Measurements from ENCODE around the gene H3-3A.

H3-3A gene

DNA sequence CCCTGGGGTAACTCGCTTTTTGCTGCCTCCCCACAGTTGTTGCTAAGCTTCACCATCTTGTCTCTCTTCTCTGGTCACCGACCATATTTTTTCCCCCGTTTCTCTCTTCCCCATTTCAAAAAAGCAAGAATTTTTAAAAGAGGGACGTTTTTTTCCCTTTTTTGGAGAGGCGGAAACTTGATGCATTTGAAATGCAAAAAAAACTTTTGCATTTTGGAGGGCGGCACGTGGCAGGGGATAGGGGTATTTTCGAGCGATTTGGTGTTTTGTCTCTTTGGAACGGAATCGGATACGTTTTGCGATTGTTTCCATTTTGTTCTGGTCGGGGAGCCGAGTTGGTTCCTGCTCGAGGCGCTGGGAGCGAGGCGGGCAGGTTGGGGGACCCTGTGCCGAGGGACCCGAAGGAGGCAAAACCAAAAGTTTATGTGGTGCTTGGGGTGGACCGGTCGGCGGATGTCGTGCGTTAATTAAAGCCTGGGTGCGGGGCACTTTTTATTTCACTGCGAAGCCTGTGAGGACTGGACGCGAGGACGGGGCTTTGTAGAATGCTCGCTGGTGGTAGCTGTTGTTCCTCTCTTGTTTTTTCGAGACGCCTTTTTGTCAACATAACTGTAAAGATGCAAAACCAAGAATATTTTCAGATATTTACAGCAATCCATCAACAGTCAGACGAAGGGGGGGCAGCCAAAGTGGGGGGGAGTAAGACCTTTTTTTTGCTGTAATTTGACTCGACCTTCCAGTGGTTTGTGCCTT, 884 bp downstream of the H3-3A start:
- Histone ChIP-seq H3K27me3 (replicated peaks) (no peaks in the 10 kb centered on the region), H3K27ac (peak overlapping the region; percentile 89), H3K36me3 (replicated peaks) (peaks cover 12% of the 10 kb centered on the region), H3K4me3 (ENCODE audit: low read depth, low read length) (peak overlapping the region; percentile 85)
- DNase-seq: peak; percentile 25
- TF ChIP-seq, protein P1, sequence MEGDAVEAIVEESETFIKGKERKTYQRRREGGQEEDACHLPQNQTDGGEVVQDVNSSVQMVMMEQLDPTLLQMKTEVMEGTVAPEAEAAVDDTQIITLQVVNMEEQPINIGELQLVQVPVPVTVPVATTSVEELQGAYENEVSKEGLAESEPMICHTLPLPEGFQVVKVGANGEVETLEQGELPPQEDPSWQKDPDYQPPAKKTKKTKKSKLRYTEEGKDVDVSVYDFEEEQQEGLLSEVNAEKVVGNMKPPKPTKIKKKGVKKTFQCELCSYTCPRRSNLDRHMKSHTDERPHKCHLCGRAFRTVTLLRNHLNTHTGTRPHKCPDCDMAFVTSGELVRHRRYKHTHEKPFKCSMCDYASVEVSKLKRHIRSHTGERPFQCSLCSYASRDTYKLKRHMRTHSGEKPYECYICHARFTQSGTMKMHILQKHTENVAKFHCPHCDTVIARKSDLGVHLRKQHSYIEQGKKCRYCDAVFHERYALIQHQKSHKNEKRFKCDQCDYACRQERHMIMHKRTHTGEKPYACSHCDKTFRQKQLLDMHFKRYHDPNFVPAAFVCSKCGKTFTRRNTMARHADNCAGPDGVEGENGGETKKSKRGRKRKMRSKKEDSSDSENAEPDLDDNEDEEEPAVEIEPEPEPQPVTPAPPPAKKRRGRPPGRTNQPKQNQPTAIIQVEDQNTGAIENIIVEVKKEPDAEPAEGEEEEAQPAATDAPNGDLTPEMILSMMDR (IDR thresholded peaks at IDR 0.05; ENCODE audit: low read depth, low read length, missing control alignments): no peak
- in situ Hi-C loops (cut with HindIII; ENCODE audit: low pct_ligation_motif_present, low sequenced_read_pairs): no loop called here

DNA sequence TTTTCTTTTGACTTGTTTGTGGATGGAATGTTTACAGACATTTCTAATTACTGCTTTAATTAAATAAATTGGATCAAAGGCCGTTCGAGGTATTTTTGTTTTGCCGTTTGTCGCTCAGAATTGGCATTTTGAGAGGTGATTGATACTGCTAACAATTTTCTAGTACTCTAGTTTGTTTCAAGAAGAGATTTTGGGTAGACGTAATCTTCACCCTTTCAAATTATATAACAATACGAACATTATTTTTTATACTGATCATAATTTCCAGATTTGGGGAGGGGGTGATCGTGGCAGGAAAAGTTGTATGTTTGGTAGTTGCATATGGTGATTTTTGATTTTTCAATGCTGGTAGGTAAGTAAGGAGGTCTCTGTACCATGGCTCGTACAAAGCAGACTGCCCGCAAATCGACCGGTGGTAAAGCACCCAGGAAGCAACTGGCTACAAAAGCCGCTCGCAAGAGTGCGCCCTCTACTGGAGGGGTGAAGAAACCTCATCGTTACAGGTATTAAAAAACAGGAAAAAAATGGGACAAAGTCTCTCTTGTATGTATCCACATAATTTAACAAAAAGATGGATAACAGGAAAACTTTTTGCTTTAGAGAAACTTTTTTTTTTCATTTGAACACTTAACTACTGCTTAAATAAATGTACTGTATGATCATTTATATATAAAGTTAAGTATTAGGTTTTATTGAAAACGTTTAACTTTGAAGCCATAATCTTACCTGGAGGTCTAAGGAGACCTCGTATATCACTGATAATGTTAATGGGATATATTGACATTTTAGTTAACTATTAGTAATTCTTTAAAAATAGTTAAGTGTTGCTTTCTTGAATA, 1.7 kb downstream of the H3-3A start:
- Histone ChIP-seq H3K36me3 (replicated peaks) (peaks cover 12% of the 10 kb centered on the region), H3K27me3 (replicated peaks) (no peaks in the 10 kb centered on the region), H3K4me3 (ENCODE audit: low read depth, low read length) (peak overlapping the region; percentile 85), H3K27ac (peak overlapping the region; percentile 89)
- TF ChIP-seq, protein P1 (IDR thresholded peaks at IDR 0.05; ENCODE audit: low read depth, low read length, missing control alignments): peak; percentile 67
- in situ Hi-C loops (cut with HindIII; ENCODE audit: low pct_ligation_motif_present, low sequenced_read_pairs): no loop called here
- peak; percentile 20 for DNase-seq

DNA sequence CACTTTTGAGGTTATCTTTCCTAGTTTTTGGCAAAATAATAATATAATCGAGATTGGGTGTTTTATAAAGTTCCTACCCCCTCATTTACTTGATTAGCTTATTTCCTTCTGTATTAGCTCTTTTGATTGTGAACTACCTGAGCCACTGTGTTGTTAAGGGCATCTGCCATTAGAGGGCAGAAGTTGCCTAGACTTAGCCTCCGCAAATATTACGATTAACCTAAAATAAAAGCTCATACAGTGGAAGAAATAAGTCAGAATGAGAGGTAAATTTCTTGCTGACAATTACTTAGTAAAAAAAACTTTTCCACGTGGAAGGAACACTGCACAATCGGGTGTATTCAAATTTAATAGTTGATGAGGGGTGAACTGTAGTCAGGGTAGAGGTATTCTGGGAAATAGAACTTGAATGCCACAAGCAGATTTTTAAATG, 2.3 kb downstream of the H3-3A start:
- H3K27ac ChIP-seq: no peak overlapping the region

DNA sequence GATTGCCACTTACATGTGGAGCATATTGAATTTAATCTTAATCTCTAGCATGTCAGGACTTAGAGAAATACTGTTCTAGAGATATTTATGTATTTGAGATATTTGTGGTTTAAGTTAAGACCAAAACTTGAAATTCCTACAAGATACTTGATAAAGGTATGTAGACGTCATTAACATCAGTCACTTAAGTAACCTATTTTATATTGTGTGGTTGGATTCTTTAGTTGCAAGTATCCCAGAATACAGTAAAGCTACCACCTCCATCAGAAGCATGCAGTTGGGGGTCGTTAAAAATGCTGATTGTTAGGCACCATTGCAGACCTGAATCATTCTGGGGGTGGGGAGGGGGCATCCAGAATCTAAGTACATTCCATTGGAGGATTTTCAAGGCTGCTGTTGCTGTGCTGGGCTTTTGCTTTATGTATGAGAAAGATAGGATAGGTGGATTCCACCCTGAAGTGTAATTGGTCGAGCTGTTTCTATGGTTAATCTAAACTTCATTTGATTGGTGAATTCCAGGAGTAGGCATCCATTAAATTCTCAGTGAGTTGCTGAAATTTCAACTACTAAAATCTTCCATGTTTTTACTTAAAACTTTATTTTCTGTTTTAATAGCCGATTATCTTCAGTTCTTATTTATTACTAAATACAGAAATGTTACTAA, 4.0 kb downstream of the H3-3A start:
- peak; percentile 8 for DNase-seq
- Histone ChIP-seq H3K27ac (no peak overlapping the region), H3K27me3 (replicated peaks) (no peaks in the 10 kb centered on the region), H3K4me3 (ENCODE audit: low read depth, low read length) (no peak overlapping the region), H3K36me3 (replicated peaks) (peaks cover 30% of the 10 kb centered on the region)
- TF ChIP-seq, protein P1 (IDR thresholded peaks at IDR 0.05; ENCODE audit: low read depth, low read length, missing control alignments): no peak
- in situ Hi-C loops (cut with HindIII; ENCODE audit: low pct_ligation_motif_present, low sequenced_read_pairs): no loop called here

More for the DNA sequence above, 2.3 kb downstream of the H3-3A start:
- in situ Hi-C loops (cut with HindIII; ENCODE audit: low pct_ligation_motif_present, low sequenced_read_pairs): no loop called here
- DNase-seq: peak; percentile 61
- no peaks in the 10 kb centered on the region for H3K27me3 ChIP-seq (replicated peaks)
- peaks cover 17% of the 10 kb centered on the region for H3K36me3 ChIP-seq (replicated peaks)
- H3K4me3 ChIP-seq (ENCODE audit: low read depth, low read length): peak overlapping the region; percentile 85
- TF ChIP-seq, protein P1 (IDR thresholded peaks at IDR 0.05; ENCODE audit: low read depth, low read length, missing control alignments): peak; percentile 84

DNA sequence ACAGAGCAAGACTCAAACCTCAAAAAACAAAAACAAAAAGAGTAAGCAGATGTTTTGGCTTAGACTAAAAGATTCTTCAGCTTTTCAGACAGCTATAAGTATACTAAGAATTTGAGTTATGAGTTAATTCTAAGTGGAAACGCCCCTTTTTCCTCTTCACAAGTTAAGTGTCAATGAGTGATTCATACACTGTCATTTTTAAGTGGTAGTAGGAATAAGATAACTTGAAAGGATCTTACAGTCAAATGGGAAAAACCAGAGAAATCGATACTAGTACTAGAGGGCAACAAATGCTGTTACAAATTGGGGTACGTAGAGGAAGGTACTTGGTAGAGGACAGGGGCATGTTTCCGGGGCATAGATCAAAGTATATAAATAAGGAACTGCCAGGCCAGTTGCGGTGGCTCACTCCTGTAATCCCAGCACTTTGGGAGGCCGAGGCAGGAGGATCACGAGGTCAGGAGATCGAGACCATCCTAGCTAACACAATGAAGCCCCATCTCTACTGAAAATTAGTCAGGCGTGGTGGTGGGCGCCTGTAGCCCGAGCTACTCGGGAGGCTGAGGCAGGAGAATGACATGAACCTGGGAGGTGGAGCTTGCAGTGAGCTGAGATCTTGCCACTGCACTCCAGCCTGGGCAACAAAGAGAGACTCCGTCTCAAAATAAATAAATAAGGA, 7.4 kb downstream of the H3-3A start:
- Histone ChIP-seq H3K27ac (no peak overlapping the region), H3K4me3 (ENCODE audit: low read depth, low read length) (no peak overlapping the region), H3K36me3 (replicated peaks) (peaks cover 43% of the 10 kb centered on the region), H3K27me3 (replicated peaks) (no peaks in the 10 kb centered on the region)
- DNase-seq: no peak
- in situ Hi-C loops (cut with HindIII; ENCODE audit: low pct_ligation_motif_present, low sequenced_read_pairs): no loop called here
- TF ChIP-seq, protein P1 (IDR thresholded peaks at IDR 0.05; ENCODE audit: low read depth, low read length, missing control alignments): no peak
